ENCODE measurements around the gene SHROOM3. TPM values are rescaled to one million over a fixed set of nuclear protein-coding genes. Genes with fewer than 3 reads are reported as not detected.

SHROOM3 gene
- total RNA-seq, 4 donors from 2014 or later = 52.0 to 444 (median 364) TPM

- Histone ChIP-seq H3K27me3 (no peaks in the 10 kb centered on the region), H3K9me3 (no peaks in the 10 kb centered on the region), H3K36me3 (no peaks in the 10 kb centered on the region), H3K27ac (no peak overlapping the region), H3K4me1 (no peaks in the 10 kb centered on the region), H3K4me3 (no peak overlapping the region)
- DNase-seq = no peak
- TF ChIP-seq CTCF (IDR thresholded peaks at IDR 0.05) = no peak
- no peak for TF ChIP-seq POLR2A (IDR thresholded peaks at IDR 0.05)
Observed at GRCh38 chr4:76543378-76543777, 108.3 kb downstream of the SHROOM3 start.

- Histone ChIP-seq H3K4me3 (no peak overlapping the region), H3K36me3 (no peaks in the 10 kb centered on the region), H3K27me3 (no peaks in the 10 kb centered on the region), H3K27ac (no peak overlapping the region), H3K4me1 (no peaks in the 10 kb centered on the region), H3K9me3 (no peaks in the 10 kb centered on the region)
- DNase-seq = no peak
- TF ChIP-seq CTCF (IDR thresholded peaks at IDR 0.05) (no peak), POLR2A (IDR thresholded peaks at IDR 0.05) (no peak)
Observed at GRCh38 chr4:76544725-76545124, 109.7 kb downstream of the SHROOM3 start.

DNA sequence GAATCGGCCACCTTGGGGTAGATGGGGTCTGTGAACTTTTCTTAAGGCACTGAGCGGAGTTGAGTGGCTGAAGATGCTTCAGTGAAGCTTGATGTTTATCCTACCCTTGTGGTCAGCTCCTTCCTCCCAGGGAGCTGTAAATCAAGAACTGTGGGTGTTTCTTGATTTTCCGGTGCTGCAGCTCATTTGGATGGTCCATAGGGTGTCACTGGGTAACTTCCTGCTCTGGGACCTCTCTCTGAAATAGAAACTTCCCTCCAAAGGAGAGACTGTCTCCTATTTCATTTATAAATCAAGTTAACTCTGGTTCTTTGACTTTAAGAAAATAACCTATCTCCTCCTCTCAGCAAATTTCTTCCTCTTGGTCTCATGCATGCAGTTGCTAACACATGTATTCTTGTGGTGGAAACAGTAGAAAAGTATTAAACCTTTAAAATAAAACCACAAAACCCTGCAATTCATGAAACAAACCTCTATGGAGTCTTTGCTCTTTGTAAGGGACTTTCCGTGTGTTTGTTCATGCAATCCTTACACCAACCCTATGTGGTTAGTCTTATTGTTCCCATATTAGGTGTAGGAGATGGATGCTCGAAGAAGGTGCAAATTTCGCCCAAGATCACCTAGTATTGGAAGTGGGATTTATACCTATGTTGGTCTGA, 110.3 kb downstream of the SHROOM3 start:
- Histone ChIP-seq H3K9me3 (no peaks in the 10 kb centered on the region), H3K36me3 (no peaks in the 10 kb centered on the region), H3K4me1 (no peaks in the 10 kb centered on the region), H3K27ac (no peak overlapping the region), H3K27me3 (no peaks in the 10 kb centered on the region), H3K4me3 (no peak overlapping the region)
- no peak for DNase-seq
- TF ChIP-seq POLR2A (IDR thresholded peaks at IDR 0.05) = no peak
- TF ChIP-seq CTCF (IDR thresholded peaks at IDR 0.05) = no peak

DNA sequence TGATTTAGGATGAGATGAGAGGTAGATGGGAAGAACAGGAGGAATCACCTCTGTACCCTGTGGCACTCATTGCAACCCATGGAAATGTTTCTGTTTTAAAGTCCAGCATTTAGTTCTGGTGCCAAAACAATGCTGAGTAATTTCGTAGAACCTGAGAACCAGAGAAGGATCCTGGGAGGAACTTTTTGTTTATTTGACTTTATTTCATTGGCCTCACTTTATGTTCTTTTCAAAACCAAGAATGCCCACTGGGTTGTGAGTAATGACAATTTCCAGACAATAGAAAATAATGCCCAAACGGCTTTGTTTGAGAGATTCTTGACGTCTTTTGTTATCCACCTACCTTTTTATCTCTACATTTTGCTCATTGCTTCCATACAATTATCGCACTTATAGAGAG, 111.3 kb downstream of the SHROOM3 start:
- no peak for TF ChIP-seq CTCF (IDR thresholded peaks at IDR 0.05)
- no peak for TF ChIP-seq POLR2A (IDR thresholded peaks at IDR 0.05)
- Histone ChIP-seq H3K27me3 (no peaks in the 10 kb centered on the region), H3K27ac (no peak overlapping the region), H3K36me3 (no peaks in the 10 kb centered on the region), H3K4me3 (no peak overlapping the region), H3K9me3 (no peaks in the 10 kb centered on the region), H3K4me1 (no peaks in the 10 kb centered on the region)
- no peak for DNase-seq

- no peaks in the 10 kb centered on the region for H3K9me3 ChIP-seq
- DNase-seq = no peak
- H3K36me3 ChIP-seq = no peaks in the 10 kb centered on the region
- H3K27ac ChIP-seq = no peak overlapping the region
- H3K4me3 ChIP-seq = no peak overlapping the region
- TF ChIP-seq POLR2A (IDR thresholded peaks at IDR 0.05) (no peak), CTCF (IDR thresholded peaks at IDR 0.05) (no peak)
- no peaks in the 10 kb centered on the region for H3K4me1 ChIP-seq
- H3K27me3 ChIP-seq = no peaks in the 10 kb centered on the region
Observed at GRCh38 chr4:76546759-76547742, 112.0 kb downstream of the SHROOM3 start.

Measured in Peyer's patch (tissue), 4 donors.